ELF-1 (cell line): Measurements from ENCODE around the gene TTN.

Source experiments
- DNase-seq: peaks from one replicate; pipeline ENCODE4 v3.0.0-alpha.2; 2016; ENCODE audit warnings: low read depth, low spot score

The TTN gene

DNA sequence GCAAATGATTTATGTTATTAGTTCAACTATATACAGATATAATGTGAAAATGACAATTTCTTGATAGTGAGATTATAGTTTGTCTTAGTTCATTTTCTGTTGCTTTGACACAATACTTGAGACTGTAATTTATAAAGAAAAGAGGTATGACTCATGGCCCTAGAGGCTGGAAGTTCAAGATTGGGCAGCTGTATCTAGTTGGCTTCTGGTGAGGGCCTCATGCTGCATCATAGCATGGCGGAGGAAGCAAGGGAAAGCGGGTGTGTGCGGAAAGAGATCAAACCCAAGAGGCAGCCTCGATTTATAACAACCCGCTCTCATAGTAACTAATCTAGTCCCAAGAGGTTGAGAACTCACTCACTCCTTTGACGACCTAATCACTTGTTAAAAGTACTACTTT, 315.6 kb downstream of the TTN start:
- DNase-seq, result no peak

DNA sequence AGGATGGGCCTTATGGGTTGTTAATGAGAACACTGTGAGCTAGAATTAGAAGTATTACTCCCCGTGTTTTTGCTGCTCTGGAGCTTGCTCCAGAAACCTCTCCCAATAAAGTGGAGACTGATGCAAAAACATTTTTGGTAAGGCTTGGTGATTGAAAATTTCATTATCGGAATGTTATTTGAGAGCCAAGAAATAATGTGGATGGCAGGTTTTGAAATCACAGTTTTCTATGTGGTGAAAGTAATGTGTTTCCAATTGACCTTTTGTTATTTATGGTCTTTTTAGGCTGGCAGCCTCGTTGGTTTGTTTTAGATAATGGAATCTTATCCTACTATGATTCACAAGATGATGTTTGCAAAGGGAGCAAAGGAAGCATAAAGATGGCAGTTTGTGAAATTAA, 321.9 kb downstream of the TTN start:
- no peak for DNase-seq

DNA sequence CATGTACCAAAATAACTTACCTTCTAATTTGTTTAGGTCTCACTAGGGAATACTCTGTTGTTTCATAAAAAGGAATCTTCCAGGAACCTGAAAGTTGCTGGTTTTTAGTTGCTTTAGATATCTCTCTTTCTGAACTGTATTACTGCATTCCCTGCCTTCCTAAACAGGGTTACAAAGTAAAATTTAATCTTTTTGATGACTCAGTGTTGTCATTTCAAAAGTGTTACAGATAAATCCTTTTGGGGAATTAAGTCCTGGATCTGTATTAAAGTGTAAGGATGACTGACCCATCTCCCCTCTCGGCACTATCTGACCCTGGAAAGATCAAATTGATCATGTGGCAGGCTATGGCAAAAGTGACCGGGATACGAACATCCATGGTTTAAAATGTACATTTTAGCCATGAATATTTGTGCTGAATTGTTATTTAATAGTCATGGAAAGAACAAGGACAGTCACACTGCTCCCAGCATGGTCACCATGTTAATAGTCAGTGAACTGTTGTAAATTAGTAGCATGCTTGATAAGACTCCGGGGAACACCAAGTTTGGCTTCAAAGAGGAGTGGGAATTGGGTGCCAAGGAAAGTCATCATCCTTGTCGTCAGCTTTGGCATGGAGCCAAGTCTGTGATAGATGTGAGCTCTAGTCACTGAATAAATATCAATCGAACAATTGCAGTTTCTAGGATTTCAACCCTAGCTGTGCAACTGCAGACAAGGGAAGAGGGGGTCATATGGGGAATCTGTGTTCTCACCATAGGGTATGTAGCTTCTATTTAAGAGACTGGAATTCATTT, 322.8 kb downstream of the TTN start:
- DNase-seq, result no peak

DNA sequence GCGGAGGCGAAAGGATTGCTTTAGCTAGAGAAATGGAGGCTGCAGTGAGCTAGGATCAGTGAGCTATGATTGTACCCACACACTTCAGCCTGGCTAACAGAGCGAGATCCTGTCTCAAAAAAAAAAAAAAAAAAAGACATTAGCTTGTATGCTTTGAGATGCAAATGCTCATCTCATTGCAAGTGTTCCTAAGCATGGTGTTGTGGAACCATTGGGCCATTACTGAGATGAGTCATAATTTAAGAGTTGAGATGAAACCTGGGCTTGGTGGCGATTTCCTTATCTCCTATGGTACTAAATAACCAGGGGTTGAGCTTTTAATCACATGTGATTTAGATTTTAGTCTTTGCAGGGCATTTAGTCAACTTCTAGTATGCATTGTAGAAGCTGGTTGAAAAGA, 324.8 kb downstream of the TTN start:
- peak; percentile 3 for DNase-seq

DNA sequence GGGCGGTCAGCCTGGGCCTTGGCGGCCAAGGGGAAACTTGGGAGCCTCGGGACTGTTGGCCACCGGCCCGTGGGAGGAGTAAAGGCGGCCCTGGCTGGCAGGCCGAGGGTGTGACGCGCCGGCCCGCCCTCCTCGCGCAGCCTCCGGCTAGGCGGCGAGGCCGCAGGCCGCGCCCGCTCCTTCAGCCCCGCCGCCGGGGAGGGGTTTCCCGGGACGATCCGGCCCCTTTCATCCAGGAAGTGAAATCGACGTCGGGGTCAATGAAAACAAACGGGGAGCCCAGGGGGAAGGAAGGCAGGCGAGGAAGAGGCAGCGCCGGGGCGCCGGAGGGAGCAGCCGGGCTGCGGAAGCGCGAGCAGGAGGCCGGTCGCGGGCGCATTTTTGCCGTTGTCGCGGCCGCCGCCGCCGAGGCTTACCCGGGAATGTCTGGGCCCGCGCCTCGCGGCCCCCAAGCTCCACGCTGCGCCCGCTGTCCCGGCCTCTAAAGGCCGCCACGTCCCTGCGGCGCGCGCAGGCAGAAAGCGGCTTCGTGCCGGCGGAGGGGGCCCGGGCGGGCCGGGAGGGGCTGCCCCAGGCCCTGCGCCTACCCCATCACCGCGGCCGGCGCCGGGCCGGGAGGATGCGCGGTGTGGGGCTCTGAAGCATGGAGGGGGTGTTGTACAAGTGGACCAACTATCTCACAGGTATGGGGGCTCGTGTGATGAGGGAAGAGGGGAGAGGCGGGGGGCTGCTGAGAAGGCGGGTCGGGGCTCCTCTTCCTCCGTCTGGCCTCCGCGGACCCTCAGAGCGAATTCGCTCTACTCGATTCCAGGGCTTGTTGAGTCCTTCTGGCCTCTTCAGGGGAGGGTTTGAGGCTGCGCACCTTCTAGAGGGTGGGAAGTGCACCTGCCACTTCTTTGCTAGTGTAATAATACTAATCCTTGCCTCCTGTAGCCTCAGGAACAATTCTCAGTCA, 326.7 kb downstream of the TTN start, which contains the start of gene PLEKHA3:
PLEKHA3 (plus strand) TSS at position 231 of the 955 bp plus-strand sequence; CDS start at position 644, 413 bp downstream.
- peak; percentile 93 for DNase-seq

DNA sequence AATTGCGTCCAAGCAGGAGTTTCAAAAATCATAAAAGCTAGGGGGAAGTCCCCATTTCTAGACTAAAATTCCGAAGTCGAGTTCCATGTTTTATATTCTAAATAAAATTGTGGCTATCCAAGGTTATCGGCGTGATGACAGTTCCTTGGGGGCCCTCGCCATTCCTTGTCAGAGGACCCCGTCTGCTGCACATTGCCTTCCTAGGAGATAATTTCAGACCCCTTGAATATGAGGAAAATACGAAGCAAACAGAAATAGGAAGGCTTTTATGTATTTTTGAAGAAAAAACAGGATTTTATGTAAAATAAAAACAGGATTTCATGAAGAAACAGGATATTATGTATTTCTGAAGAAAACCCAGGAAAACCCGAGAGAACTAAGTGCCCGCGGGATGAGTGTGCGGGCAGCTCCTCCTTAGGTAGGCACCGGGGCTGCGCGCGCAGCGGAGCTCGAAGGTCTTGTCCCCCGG, 327.4 kb downstream of the TTN start:
- DNase-seq, result no peak

GRCh38 chr2:178479275-178479616, 328.0 kb downstream of the TTN start:
- peak; percentile 6 for DNase-seq

DNA sequence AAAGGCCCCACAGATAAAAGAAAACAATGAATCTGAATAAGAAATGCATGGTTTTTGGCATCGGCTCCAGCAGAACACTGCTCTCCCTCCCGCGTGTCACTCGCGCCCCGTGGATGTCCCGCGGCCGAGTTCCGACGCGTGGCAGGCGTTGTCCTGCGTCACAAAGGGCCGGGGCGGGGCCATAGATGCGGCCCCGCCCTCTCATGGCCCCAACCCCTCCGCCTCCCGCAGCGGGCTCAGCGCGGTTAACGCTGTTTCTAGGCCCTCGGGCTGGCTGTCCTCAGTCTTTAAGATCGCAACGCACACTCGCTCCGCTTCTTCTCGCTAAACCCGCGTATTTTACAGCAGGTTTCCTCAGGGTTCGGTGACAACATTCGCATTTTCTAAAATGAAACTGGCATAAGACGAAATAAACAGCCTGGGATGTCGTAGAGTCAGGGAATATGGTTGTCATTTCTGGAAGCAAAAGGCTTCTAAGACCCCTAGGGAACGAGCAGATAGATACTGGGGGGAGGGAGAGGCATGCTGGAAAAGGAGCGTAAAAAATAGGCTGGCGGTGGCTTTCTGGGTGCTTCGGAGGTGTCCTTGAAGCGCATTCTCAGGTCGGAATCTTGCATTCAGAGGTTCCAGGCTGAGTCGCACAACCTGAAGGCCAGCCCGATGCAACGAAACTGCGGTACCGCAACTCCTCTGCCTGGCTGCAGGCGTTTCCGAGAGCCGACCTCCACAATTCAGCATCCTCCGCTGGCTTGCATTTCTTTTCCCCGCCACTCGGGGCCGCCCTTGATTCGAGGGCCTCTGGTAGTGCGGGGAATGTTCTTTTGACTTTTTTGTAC, 328.6 kb downstream of the TTN start, which contains the start of gene FKBP7:
FKBP7 (minus strand) TSS at position 162 of the 836 bp plus-strand sequence; CDS start at position 61, 101 bp downstream.
- DNase-seq, result peak; percentile 88

- no peak for DNase-seq
Measured at GRCh38 chr2:178478130-178478438, 329.1 kb downstream of the TTN start.

GRCh38 chr2:178477443-178478129, 329.6 kb downstream of the TTN start:
- DNase-seq, result no peak

- no peak for DNase-seq
Measured at GRCh38 chr2:178476477-178476876, 330.7 kb downstream of the TTN start.
